H1 (cell line): ENCODE data around the gene AKIRIN1. TPM values are rescaled to one million over a fixed set of nuclear protein-coding genes. Genes with fewer than 3 reads are reported as not detected.

Experiments used
- CTCF ChIA-PET: fragments of 300-600 bp; sonication (Branson Sonifier 250); formaldehyde crosslinking; loops from one replicate; lab custom pipeline; 2021; ENCODE audit not compliant: partially characterized antibody; lab: Charles Lee
- POLR2A ChIA-PET: fragments of 300-600 bp; sonication (Branson Sonifier 250); formaldehyde crosslinking; loops from one replicate; lab custom pipeline; 2021; ENCODE audit warnings: inconsistent platforms; ENCODE audit not compliant: partially characterized antibody; lab: Charles Lee
- DNase-seq, 2 experiments: peaks; one replicate each; pipeline versions ENCODE4 v3.0.0 to v3.0.0-alpha.2; 2010 to 2022; ENCODE audit warnings: low spot score in 2 of 2, low read depth in 1 of 2, mixed read lengths in 1 of 2
- FAIRE-seq: peaks from 2 replicates; lab custom pipeline; 2011; peaks lifted over from hg19 to GRCh38; lab: Jason Lieb, UNC
- H2AFZ ChIP-seq: 2 replicates; pipeline ENCODE4 v1.8.1; 2012; ENCODE audit warnings: low read length, inconsistent platforms
- H2AK5ac ChIP-seq: 2 replicates; pipeline ENCODE4 v1.6.1; 2013; ENCODE audit warnings: low read depth, low read length
- H2BK120ac ChIP-seq: replicated peaks from 2 replicates; pipeline ENCODE3; 2013; ENCODE audit warnings: low read depth, low read length, inconsistent platforms
- H2BK12ac ChIP-seq: 2 replicates; pipeline ENCODE4 v1.6.1; 2013; ENCODE audit warnings: low read depth, low read length
- H2BK15ac ChIP-seq: 2 replicates; pipeline ENCODE4 v1.6.1; 2013; ENCODE audit warnings: low read length
- H2BK20ac ChIP-seq: 2 replicates; pipeline ENCODE4 v1.6.1; 2013; ENCODE audit warnings: low read length
- H2BK5ac ChIP-seq: 2 replicates; pipeline ENCODE4 v1.6.1; 2013; ENCODE audit warnings: low read depth, low read length
- H3K14ac ChIP-seq: 2 replicates; pipeline ENCODE4 v1.6.1; 2013; ENCODE audit warnings: inconsistent platforms; ENCODE audit not compliant: insufficient read length
- H3K18ac ChIP-seq: 2 replicates; pipeline ENCODE4 v1.6.1; 2013; ENCODE audit warnings: low read length; ENCODE audit errors: extremely low read depth
- H3K23ac ChIP-seq: 2 replicates; pipeline ENCODE4 v1.6.1; 2013; ENCODE audit warnings: inconsistent platforms; ENCODE audit not compliant: insufficient read length
- H3K23me2 ChIP-seq: 2 replicates; pipeline ENCODE4 v1.6.1; 2013; ENCODE audit warnings: low read depth, low read length
- H3K27ac ChIP-seq: 2 replicates; pipeline ENCODE4 v1.6.1; 2011; ENCODE audit warnings: low read depth, low read length, inconsistent platforms
- H3K27me3 ChIP-seq, 4 experiments: replicated peaks in 1 of 4; 1 replicate in 1 of 4; 2 replicates in 3 of 4; pipeline versions ENCODE4 v1.6.1 to v1.8.1; 2011 to 2013; ENCODE audit warnings: low read length in 3 of 4, mild to moderate bottlenecking in 3 of 4, inconsistent platforms in 2 of 4, mixed read lengths in 2 of 4, moderate library complexity in 1 of 4; ENCODE audit not compliant: control insufficient read depth in 3 of 4, insufficient read depth in 3 of 4; ENCODE audit errors: extremely low read depth in 1 of 4
- H3K36me3 ChIP-seq, 4 experiments: 2 replicates each; pipeline versions ENCODE4 v1.6.1 to v1.8.1; 2011 to 2013; ENCODE audit warnings: mild to moderate bottlenecking in 4 of 4, low read length in 3 of 4, moderate library complexity in 2 of 4, control low read depth in 1 of 4, inconsistent platforms in 1 of 4; ENCODE audit not compliant: insufficient read depth in 4 of 4, control insufficient read depth in 2 of 4
- H3K4ac ChIP-seq: replicated peaks from 2 replicates; pipeline ENCODE3; 2013; ENCODE audit warnings: low read length, low read depth, mixed read lengths, inconsistent platforms; ENCODE audit not compliant: insufficient read length
- H3K4me1 ChIP-seq, 4 experiments: replicated peaks in 1 of 4; 1 replicate in 1 of 4; 2 replicates in 3 of 4; pipeline versions ENCODE4 v1.6.1 to v1.8.1; 2011 to 2013; ENCODE audit warnings: low read length in 3 of 4, inconsistent platforms in 2 of 4, mixed read lengths in 1 of 4; ENCODE audit not compliant: insufficient read depth in 4 of 4, control insufficient read depth in 3 of 4
- H3K4me2 ChIP-seq, 2 experiments: 2 replicates each; pipeline versions ENCODE4 v1.6.1 to v1.8.1; 2011 to 2013; ENCODE audit warnings: low read depth in 2 of 2, low read length in 2 of 2, control low read depth in 1 of 2, inconsistent platforms in 1 of 2, mild to moderate bottlenecking in 1 of 2; ENCODE audit not compliant: insufficient read depth in 1 of 2
- H3K4me3 ChIP-seq, 4 experiments: fragments of 200-600, 300-600 bp in 1 of 4; sonication (generic), shearing (Covaris generic), sonication (Bioruptor Twin) in 1 of 4; 2 replicates each; pipeline versions ENCODE4 v1.5.1 to v1.8.1; 2011 to 2016; ENCODE audit warnings: low read length in 4 of 4, low read depth in 3 of 4, control low read depth in 2 of 4, inconsistent platforms in 2 of 4, mild to moderate bottlenecking in 2 of 4, mixed read lengths in 1 of 4, moderate library complexity in 1 of 4; ENCODE audit not compliant: insufficient read depth in 2 of 4; ENCODE audit errors: extremely low read depth in 1 of 4
- H3K56ac ChIP-seq: replicated peaks from 2 replicates; pipeline ENCODE3; 2013; ENCODE audit warnings: low read depth, mild to moderate bottlenecking, mixed read lengths, low read length, inconsistent platforms; ENCODE audit not compliant: insufficient read length
- H3K79me1 ChIP-seq: 2 replicates; pipeline ENCODE4 v1.6.1; 2013; ENCODE audit warnings: low read depth, low read length, control low read depth
- H3K79me2 ChIP-seq, 2 experiments: 2 replicates each; pipeline versions ENCODE4 v1.6.1 to v1.8.1; 2012 to 2013; ENCODE audit warnings: low read length in 2 of 2, mild to moderate bottlenecking in 2 of 2, inconsistent platforms in 1 of 2; ENCODE audit not compliant: insufficient read depth in 2 of 2, control insufficient read depth in 1 of 2
- H3K9ac ChIP-seq, 4 experiments: replicated peaks in 1 of 4; 1 replicate in 1 of 4; 2 replicates in 3 of 4; pipeline versions ENCODE4 v1.6.1 to v1.8.1; 2011 to 2013; ENCODE audit warnings: low read depth in 3 of 4, low read length in 3 of 4, control low read depth in 2 of 4, mild to moderate bottlenecking in 2 of 4, moderate library complexity in 2 of 4, inconsistent platforms in 1 of 4; ENCODE audit errors: extremely low read depth in 1 of 4
- H3K9me3 ChIP-seq, 2 experiments: 2 replicates each; pipeline versions ENCODE4 v1.6.1 to v1.8.1; 2012 to 2013; ENCODE audit warnings: mild to moderate bottlenecking in 2 of 2, moderate library complexity in 2 of 2, control low read depth in 1 of 2, inconsistent platforms in 1 of 2, low read depth in 1 of 2, low read length in 1 of 2, mixed read lengths in 1 of 2; ENCODE audit not compliant: insufficient read depth in 2 of 2
- H4K20me1 ChIP-seq, 2 experiments: replicated peaks in 1 of 2; 2 replicates each; pipeline versions ENCODE3 to v1.8.1; 2011 to 2013; ENCODE audit warnings: inconsistent platforms in 2 of 2, low read length in 2 of 2, mild to moderate bottlenecking in 1 of 2; ENCODE audit not compliant: insufficient read depth in 2 of 2, control insufficient read depth in 1 of 2
- H4K5ac ChIP-seq: 2 replicates; pipeline ENCODE4 v1.6.1; 2013; ENCODE audit warnings: low read length, low read depth, mixed read lengths, inconsistent platforms; ENCODE audit not compliant: insufficient read length
- H4K8ac ChIP-seq: 2 replicates; pipeline ENCODE4 v1.8.0; 2013; ENCODE audit warnings: mild to moderate bottlenecking, moderate library complexity, low read length, inconsistent platforms; ENCODE audit not compliant: insufficient read depth; ENCODE audit errors: extremely low read depth
- H4K91ac ChIP-seq: replicated peaks from 2 replicates; pipeline ENCODE3; 2013; ENCODE audit warnings: low read length, mixed read lengths, inconsistent platforms; ENCODE audit not compliant: insufficient read length
- BCL11A ChIP-seq, 2 experiments: IDR thresholded peaks; one replicate each; pipeline ENCODE4 v1.6.1; 2011; ENCODE audit warnings: low read depth in 2 of 2, low read length in 2 of 2, mild to moderate bottlenecking in 2 of 2
- EGR1 ChIP-seq: IDR thresholded peaks from 2 replicates; pipeline ENCODE4 v1.6.1; 2011; ENCODE audit warnings: low read depth, low read length, borderline replicate concordance
- EP300 ChIP-seq, 2 experiments: IDR thresholded peaks; 1 replicate in 1 of 2; 2 replicates in 1 of 2; pipeline ENCODE4 v1.6.1; 2011 to 2012; ENCODE audit warnings: low read depth in 2 of 2, low read length in 2 of 2, mild to moderate bottlenecking in 2 of 2, borderline replicate concordance in 1 of 2, inconsistent platforms in 1 of 2, moderate library complexity in 1 of 2
- SAP30 ChIP-seq: fragments of 300-600 bp; sonication (generic); IDR thresholded peaks from 2 replicates; pipeline ENCODE4 v1.7.1; 2012; ENCODE audit warnings: low read length, moderate library complexity, mild to moderate bottlenecking, inconsistent platforms; ENCODE audit not compliant: insufficient read depth, insufficient replicate concordance
- WGBS, 2 experiments: shearing (Covaris generic) in 1 of 2; methylation state at CpG; one replicate each; pipeline versions ENCODE4 v1.1.6 to v1.1.7; 2013 to 2015; ENCODE audit warnings: low lambda C conversion rate in 2 of 2, mixed read lengths in 2 of 2, inconsistent platforms in 1 of 2, low coverage in 1 of 2, missing lambda C conversion rate in 1 of 2; ENCODE audit not compliant: insufficient replicate concordance in 2 of 2, insufficient coverage in 1 of 2, insufficient read length in 1 of 2; ENCODE audit errors: extremely low coverage in 1 of 2, missing lambda C conversion rate in 1 of 2; 5-methylcytosine and 5-hydroxymethylcytosine counted together
- polyA plus RNA-seq, 7 experiments: library from polyadenylated mRNA; depleted of rRNA in 3 of 7; stranded (reverse) in 5 of 7; unstranded in 2 of 7; fragments of >200 nt in 5 of 7; fragments of 200-250 nt in 2 of 7; gene quantifications; 1 replicate in 5 of 7; 2 replicates in 1 of 7; 4 replicates in 1 of 7; pipeline versions ENCODE4 v1.2.1 to v1.2.3, GENCODE V29; 2011 to 2013; ENCODE audit warnings: missing spikeins in 2 of 7, mixed read lengths in 2 of 7
- total RNA-seq: library from RNA; stranded (reverse); fragmentation: NEBNext Ultra II Directional; extraction: Animal tissue kit (Norgen Biotek cat#: 25700); gene quantifications from 2 replicates; pipeline ENCODE4 v1.2.1, GENCODE V29; 2021

The AKIRIN1 gene
- total and polyA plus RNA-seq, 2 of the 8 experiments (the other 6 are each of a cell fraction or from before 2014, with no cell fraction given) = 148 to 236 TPM

- Histone ChIP-seq H3K36me3 (peaks cover 0 to 7% (median 5%) of the 10 kb centered on the region in 4 experiments; a peak in 4 of 8 replicates), H2BK12ac (no peak overlapping the region), H3K56ac (no peak overlapping the region), H3K4me3 (no peak overlapping the region), H2BK15ac (no peak overlapping the region), H3K23me2 (no peaks in the 10 kb centered on the region), H4K5ac (no peak overlapping the region), H2AK5ac (no peak overlapping the region), H3K4ac (no peak overlapping the region), H4K91ac (no peak overlapping the region), H3K4me2 (no peak overlapping the region), H2BK120ac (no peak overlapping the region), H4K8ac (no peak overlapping the region), H3K18ac (no peak overlapping the region), H3K79me2 (no peaks in the 10 kb centered on the region), H3K4me1 (no peaks in the 10 kb centered on the region), H3K9me3 (no peaks in the 10 kb centered on the region), H3K27ac (no peak overlapping the region), H2BK20ac (no peak overlapping the region), H3K14ac (no peak overlapping the region), H3K9ac (no peak overlapping the region), H3K27me3 (no peaks in the 10 kb centered on the region), H3K79me1 (no peaks in the 10 kb centered on the region), H3K23ac (no peak overlapping the region), H2BK5ac (no peak overlapping the region), H4K20me1 (no peaks in the 10 kb centered on the region), H2AFZ (no peak overlapping the region)
- FAIRE-seq = no peak
- POLR2A ChIA-PET = interaction anchor here (1.4 kb wide), 1 partner anchor 13 kb away, joined by 5 read pairs; no protein-coding TSS in a partner anchor
- 81% methylated on average over 8 of the region's 8 CpGs; no CpG with 5 or more reads in 1 of the 2 experiments for WGBS, 2 experiments
- CTCF ChIA-PET = interaction anchor here (1.4 kb wide), 1 partner anchor 47 kb away, joined by 6 read pairs; no protein-coding TSS in a partner anchor
- DNase-seq = no peak
- TF ChIP-seq EP300 (IDR thresholded peaks at IDR 0.05; ENCODE audit: borderline replicate concordance in 1 of 2, low read depth in 2 of 2, low read length in 2 of 2) = no peak
- TF ChIP-seq EGR1 = no peak
- TF ChIP-seq SAP30 = no peak
- no peak for TF ChIP-seq BCL11A (IDR thresholded peaks at IDR 0.05; ENCODE audit: low read depth in 2 of 2, low read length in 2 of 2)
Measured at GRCh38 chr1:39045231-39045630, 54.2 kb downstream of the AKIRIN1 start.
